ENCODE measurements around the gene ADH1B.

- TF ChIP-seq EZH2 (IDR thresholded peaks at IDR 0.05; ENCODE audit: borderline replicate concordance, low read depth, low read length, severe bottlenecking) = no peak
- TF ChIP-seq CTCF (IDR thresholded peaks at IDR 0.05; ENCODE audit: borderline replicate concordance, extremely low read depth, low read length, poor library complexity, severe bottlenecking) = no peak
Observed at GRCh38 chr4:99315839-99316238, 5.4 kb downstream of the ADH1B start.
